ENCODE results near the gene AFG3L2.

Gene AFG3L2

GRCh38 chr18:12362473-12363174 is 14.4 kb downstream of the AFG3L2 start:
- no peak overlapping the region for H3K4me3 ChIP-seq (ENCODE audit: low read length)
- TF ChIP-seq CTCF (IDR thresholded peaks at IDR 0.05; ENCODE audit: insufficient read depth, low read depth, low read length, missing control alignments), result no peak
- no peak for DNase-seq (ENCODE audit: low read depth)

GRCh38 chr18:12361770-12362378 is 15.2 kb downstream of the AFG3L2 start:
- no peak for TF ChIP-seq CTCF (IDR thresholded peaks at IDR 0.05; ENCODE audit: insufficient read depth, low read depth, low read length, missing control alignments)
- no peak overlapping the region for H3K4me3 ChIP-seq (ENCODE audit: low read length)

GRCh38 chr18:12359515-12359927 is 17.5 kb downstream of the AFG3L2 start:
- H3K4me3 ChIP-seq (ENCODE audit: low read length), result no peak overlapping the region
- no peak for TF ChIP-seq CTCF (IDR thresholded peaks at IDR 0.05; ENCODE audit: insufficient read depth, low read depth, low read length, missing control alignments)
- DNase-seq (ENCODE audit: low read depth), result peak; percentile 30

More at GRCh38 chr18:12361770-12362378, 15.2 kb downstream of the AFG3L2 start:
- no peak for DNase-seq (ENCODE audit: low read depth)

GRCh38 chr18:12352188-12352587 is 24.8 kb downstream of the AFG3L2 start:
- no peak for DNase-seq (ENCODE audit: low read depth)
- TF ChIP-seq CTCF (IDR thresholded peaks at IDR 0.05; ENCODE audit: insufficient read depth, low read depth, low read length, missing control alignments), result no peak
- no peak overlapping the region for H3K4me3 ChIP-seq (ENCODE audit: low read length)

- no peak overlapping the region for H3K4me3 ChIP-seq (ENCODE audit: low read length)
- no peak for DNase-seq (ENCODE audit: low read depth)
- TF ChIP-seq CTCF (IDR thresholded peaks at IDR 0.05; ENCODE audit: insufficient read depth, low read depth, low read length, missing control alignments), result no peak
These were observed 29.1 kb downstream of the AFG3L2 start for GRCh38 chr18:12347895-12348294.

GRCh38 chr18:12346240-12346565 is 30.8 kb downstream of the AFG3L2 start:
- H3K4me3 ChIP-seq (ENCODE audit: low read length), result no peak overlapping the region
- TF ChIP-seq CTCF (IDR thresholded peaks at IDR 0.05; ENCODE audit: insufficient read depth, low read depth, low read length, missing control alignments), result no peak
- DNase-seq (ENCODE audit: low read depth), result no peak
